Urinary bladder (tissue), 4 donors: ENCODE measurements around the gene LTV1. TPM values are rescaled to one million over a fixed set of nuclear protein-coding genes. Genes with fewer than 3 reads are reported as not detected.
"Not testable (repeated sequence)": the region's sequence is repeated elsewhere in the genome, so short reads cannot be mapped to it uniquely, and the experiment has no call there.

Experiments used
- DNase-seq: peaks from one replicate; pipeline ENCODE4 v3.0.0-alpha.2; 2015; ENCODE audit errors: extremely low spot score
- H3K27ac ChIP-seq: one replicate; pipeline ENCODE4 v1.5.1; 2013; ENCODE audit warnings: low read depth, mild to moderate bottlenecking, moderate library complexity
- H3K36me3 ChIP-seq: one replicate; pipeline ENCODE4 v1.6.1; 2013; ENCODE audit warnings: mild to moderate bottlenecking, moderate library complexity; ENCODE audit not compliant: insufficient read depth
- H3K4me1 ChIP-seq: one replicate; pipeline ENCODE4 v1.6.1; 2013; ENCODE audit warnings: mild to moderate bottlenecking, moderate library complexity; ENCODE audit not compliant: insufficient read depth
- H3K4me3 ChIP-seq: one replicate; pipeline ENCODE4 v1.5.1; 2013; ENCODE audit warnings: low read depth, low read length
- WGBS: extraction: QIAGEN DNeasy Blood & Tissue Kit; methylation state at CpG from one replicate; pipeline ENCODE4 v1.1.7; 2013; 5-methylcytosine and 5-hydroxymethylcytosine counted together
- polyA plus RNA-seq: library from polyadenylated mRNA; stranded (reverse); fragments of 200-250 nt; gene quantifications from one replicate; pipeline ENCODE4 v1.2.3, GENCODE V29; 2013
- total RNA-seq: library from RNA; depleted of rRNA; stranded (reverse); fragments of >200 nt; gene quantifications from one replicate; pipeline ENCODE4 v1.2.3, GENCODE V29; 2014
- donor health status: healthy with polysubstance abuse.
- donor health status: healthy.

LTV1 gene
- total and polyA plus RNA-seq, 2 donors: 22.0 to 25.7 TPM

DNA sequence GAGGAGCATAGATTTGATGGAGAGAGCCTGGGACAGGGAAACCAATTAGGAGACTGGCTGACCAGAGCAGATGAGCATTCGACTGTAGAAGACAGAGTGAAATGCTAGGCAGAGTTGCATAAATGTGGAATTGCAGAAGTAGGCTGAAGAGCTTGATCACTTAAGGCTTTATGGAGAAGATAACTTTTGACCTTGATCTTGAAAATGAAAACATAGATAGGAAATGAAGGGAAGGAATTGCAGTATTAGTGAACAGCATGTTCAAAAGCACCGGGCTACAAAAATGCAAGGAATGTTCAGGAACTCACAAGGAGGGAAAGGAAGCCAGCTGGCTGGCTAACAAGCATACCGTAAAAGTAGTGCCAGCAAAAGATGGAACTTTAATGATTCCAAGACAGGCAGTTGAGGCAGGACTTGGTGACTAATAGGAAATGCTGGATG lies 20.5 kb upstream of the LTV1 start:
- DNase-seq: no peak
- Histone ChIP-seq H3K36me3 (no peaks in the 10 kb centered on the region), H3K27ac (no peak overlapping the region), H3K4me1 (no peaks in the 10 kb centered on the region), H3K4me3 (no peak overlapping the region)
- 34% methylated on average over 3 of the region's 3 CpGs for whole genome bisulfite sequencing

DNA sequence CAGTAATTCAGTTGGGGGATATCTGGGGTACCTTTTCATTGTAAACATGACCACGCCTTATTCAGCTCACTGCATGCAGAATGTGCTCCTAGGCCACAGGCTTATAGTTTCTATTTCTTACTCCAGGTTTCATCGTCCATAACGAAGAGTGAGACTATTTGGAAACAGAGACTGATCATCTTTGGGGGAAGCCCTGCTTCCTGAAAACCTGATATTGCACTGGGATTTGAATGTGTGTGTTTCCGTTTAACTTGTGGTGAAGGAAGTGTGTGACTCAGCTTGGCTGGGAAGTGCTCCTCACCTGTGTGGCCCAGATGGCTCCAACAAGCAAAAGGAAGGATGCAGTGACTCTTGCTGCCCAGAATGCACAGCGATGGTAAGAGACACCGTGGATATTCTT lies 19.6 kb upstream of the LTV1 start:
- peaks cover 1% of the 10 kb centered on the region for H3K4me1 ChIP-seq
- H3K27ac ChIP-seq: no peak overlapping the region
- no peak overlapping the region for H3K4me3 ChIP-seq
- no peaks in the 10 kb centered on the region for H3K36me3 ChIP-seq
- WGBS: 87% methylated on average over 6 of the region's 6 CpGs
- DNase-seq: no peak

DNA sequence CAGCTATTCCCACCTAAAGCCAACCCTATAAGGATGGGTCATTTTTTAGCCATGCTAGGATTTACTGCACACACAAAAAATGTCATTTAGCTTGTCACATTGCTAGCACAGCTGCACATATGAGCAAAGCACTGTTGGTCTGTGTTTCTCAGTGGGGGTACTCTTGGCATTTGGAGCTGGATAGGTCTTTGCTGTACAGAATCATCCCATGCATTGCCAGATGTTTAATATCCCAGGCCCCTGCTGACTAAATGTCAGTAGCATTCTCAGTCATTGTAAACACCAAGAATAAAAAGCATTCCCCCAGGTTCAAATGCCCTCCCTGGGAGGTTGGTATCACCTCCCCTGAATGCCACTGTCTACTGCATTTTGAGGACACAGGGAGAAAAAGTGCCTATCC lies 14.6 kb upstream of the LTV1 start:
- Histone ChIP-seq H3K27ac (no peak overlapping the region), H3K4me1 (peaks cover 1% of the 10 kb centered on the region), H3K36me3 (no peaks in the 10 kb centered on the region), H3K4me3 (no peak overlapping the region)
- no peak for DNase-seq

DNA sequence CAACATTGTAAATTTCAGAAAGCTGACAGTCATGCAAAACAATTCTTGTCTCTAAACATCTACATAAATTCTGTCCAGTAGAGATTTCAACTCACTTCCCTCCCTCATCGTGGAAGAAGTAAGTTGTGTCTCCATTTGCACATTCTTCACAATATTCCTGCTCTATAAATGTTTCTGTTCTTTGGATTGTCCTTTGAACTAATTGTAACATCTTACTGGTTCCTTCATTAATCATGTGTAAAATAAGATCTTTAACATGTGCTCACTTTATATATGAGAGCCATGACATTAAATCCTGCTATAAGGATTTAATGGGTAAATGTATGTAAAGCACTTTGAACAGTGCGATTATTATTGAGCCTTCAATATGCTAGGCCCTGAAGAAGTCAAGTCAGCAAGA lies 7.0 kb upstream of the LTV1 start:
- H3K27ac ChIP-seq: no peak overlapping the region
- no peak overlapping the region for H3K4me3 ChIP-seq
- no peak for DNase-seq
- no peaks in the 10 kb centered on the region for H3K4me1 ChIP-seq
- no peaks in the 10 kb centered on the region for H3K36me3 ChIP-seq
- 64% methylated on average over 2 of the region's 2 CpGs for WGBS

DNA sequence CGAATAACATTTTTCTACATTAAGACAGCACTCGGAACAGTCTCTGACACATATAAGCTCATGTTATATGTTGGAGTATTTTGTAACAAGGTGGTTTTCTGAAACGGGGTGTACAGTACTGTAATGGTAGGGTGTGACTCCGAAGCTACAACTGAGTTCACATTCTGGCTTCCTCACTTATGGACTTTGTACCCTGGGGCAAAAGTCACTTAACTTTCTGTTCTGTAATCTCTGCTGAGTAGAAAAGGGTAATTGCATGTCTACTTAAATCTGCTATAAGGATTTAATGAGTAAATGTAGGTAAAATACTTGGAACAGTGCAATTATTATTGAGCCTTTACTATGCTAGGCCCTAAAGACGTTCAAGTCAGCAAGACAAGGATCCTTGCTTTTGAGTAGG lies 4.7 kb upstream of the LTV1 start:
- WGBS: 88% methylated on average over 5 of the region's 5 CpGs
- Histone ChIP-seq H3K4me1 (peaks cover 2% of the 10 kb centered on the region), H3K27ac (no peak overlapping the region), H3K36me3 (no peaks in the 10 kb centered on the region), H3K4me3 (no peak overlapping the region)
- no peak for DNase-seq

DNA sequence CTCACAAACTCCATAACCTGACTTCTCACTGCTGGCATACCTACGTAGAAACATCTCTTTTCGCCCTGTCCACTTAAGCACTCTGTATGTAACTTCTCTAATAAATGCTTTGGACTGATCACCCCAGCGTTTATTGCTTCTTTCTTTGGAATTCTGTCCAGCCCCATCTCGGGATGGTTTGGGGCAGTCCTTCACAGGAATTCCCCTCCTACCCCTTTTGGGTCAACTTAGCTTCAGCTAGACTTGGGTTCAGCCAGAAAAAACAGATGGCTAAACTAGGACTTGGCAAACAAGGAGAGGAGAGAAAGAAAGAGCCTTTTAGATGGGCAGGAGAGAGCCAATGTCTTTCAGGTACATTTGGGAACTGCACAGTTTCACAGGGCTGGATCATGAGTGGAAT lies 3.9 kb upstream of the LTV1 start:
- Histone ChIP-seq H3K27ac (no peak overlapping the region), H3K4me3 (no peak overlapping the region), H3K4me1 (peaks cover 2% of the 10 kb centered on the region), H3K36me3 (no peaks in the 10 kb centered on the region)
- WGBS: 59% methylated on average over 4 of the region's 4 CpGs
- no peak for DNase-seq

DNA sequence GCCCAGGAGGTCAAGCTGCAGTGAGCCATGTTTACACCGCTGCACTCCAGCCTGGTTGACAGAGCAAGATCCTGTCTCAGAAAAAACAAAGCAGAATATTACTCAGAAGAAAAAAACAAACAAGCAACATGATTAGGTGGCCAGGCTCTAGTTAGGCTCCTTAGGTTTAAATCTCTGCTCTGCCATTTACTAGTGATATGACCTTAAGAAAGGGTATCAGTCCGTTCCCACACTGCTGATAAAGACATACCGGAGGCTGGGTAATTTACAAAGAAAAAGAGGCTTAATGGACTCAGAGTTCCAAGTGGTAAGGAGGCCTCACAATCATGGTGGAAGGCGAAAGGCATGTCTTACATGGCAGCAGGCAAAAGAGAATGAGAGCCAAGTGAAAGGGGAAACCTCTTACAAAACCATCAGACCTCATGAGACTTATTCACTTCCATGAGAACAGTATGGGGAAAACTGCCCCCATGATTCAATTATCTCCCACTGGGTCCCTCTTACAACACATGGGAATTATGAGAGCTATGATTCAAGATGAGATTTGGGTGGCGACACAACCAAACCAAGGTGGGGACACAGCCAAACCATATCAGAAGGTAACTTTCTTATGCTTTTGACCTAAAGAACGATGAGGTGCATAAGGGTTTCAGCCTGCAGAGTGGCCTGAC lies 2.4 kb upstream of the LTV1 start:
- WGBS: 97% methylated on average over 6 of the region's 6 CpGs
- no peak overlapping the region for H3K27ac ChIP-seq

DNA sequence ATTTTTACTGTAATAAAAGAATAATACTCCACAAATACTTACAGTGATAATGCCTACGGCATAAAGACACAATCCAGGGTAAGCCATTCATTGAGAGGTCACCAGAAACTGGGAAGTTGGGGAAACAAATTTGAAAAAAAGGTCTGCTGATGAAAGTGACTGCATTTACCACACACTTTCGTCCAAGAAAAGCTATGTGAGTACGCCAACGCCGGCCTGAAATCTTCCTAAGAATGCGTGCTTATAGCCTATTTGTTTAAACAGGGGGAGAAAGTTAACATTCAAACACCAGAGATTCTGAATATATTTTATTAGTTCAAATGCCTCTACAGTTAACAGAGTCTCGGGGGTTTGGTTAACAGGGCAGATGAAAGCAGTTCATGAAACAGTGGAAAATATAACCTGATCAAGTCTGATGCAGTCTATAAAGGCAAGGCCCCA lies 657 bp upstream of the LTV1 start:
- Histone ChIP-seq H3K27ac (peak overlapping the region; percentile 90), H3K4me3 (peak overlapping the region; percentile 78), H3K4me1 (peaks cover 2% of the 10 kb centered on the region), H3K36me3 (peaks cover 3% of the 10 kb centered on the region)
- 11% methylated on average over 7 of the region's 7 CpGs for WGBS
- peak; percentile 81 for DNase-seq

More for the DNA sequence above, 2.4 kb upstream of the LTV1 start:
- no peak overlapping the region for H3K4me3 ChIP-seq
- H3K4me1 ChIP-seq: peaks cover 2% of the 10 kb centered on the region
- no peak for DNase-seq
- H3K36me3 ChIP-seq: no peaks in the 10 kb centered on the region

DNA sequence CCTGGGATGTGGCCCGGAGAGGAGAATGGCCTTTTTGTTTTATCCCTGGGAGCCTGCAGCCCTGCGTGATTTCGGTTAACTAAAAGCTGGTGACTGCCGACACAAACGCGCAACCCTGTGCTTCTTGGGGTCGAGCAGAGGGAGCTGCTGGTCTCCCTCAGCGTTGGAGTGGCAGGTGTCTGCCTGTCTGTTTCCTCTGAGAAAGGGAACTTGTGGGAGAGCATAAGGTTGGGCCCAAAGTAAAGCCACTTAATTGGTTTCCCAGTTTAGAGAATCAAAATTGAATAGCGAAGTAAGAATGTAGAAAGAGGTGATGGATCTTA lies 500 bp downstream of the LTV1 start:
- DNase-seq: no peak
- peak overlapping the region; percentile 49 for H3K27ac ChIP-seq
- WGBS: under 1% methylated on average over 9 of the region's 9 CpGs
- H3K4me3 ChIP-seq: peak overlapping the region; percentile 78
- peaks cover 6% of the 10 kb centered on the region for H3K36me3 ChIP-seq
- peaks cover 2% of the 10 kb centered on the region for H3K4me1 ChIP-seq

DNA sequence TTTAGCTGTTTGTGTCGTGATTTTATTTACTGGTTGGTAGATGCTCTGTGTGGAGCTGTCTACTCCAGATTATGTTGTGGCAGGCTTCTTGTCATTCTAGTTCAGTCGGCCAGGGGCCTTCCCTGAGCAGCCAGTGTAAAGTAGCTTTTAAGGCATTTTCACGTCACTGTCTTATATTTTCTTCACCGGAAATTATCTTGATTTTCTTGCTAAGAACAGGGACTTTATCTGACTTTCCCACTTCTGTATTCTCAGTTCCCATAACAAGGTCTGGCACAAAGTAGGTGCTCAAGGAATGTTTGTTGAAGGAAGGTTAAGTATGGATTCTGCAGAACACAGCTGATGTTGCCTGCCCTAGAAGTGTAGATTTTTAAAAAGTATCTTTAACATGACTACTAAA lies 868 bp downstream of the LTV1 start:
- WGBS: 17% methylated on average over 4 of the region's 4 CpGs
- no peak for DNase-seq
- H3K4me1 ChIP-seq: peaks cover 2% of the 10 kb centered on the region

DNA sequence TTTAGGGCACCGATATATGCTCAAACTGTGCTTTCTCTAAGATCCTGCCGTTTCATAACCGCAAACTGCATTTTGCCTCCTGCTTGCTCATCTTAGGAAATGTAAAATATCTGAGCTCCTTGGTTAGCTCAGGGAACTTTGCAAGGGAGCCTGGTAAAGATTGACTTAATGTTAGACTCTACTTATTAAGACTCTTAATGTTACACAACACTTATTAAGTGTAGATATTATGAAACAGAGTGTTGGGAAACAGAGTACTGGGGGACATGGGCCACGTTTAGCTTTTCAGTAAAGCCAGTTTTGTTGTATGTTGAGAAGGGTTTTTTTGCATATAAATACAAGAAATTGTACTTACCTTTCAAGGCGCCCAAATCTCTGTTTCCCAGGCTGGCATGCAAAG lies 1.9 kb downstream of the LTV1 start:
- Histone ChIP-seq H3K4me1 (peaks cover 2% of the 10 kb centered on the region), H3K27ac (no peak overlapping the region), H3K36me3 (peaks cover 9% of the 10 kb centered on the region), H3K4me3 (no peak overlapping the region)
- DNase-seq: no peak
- 93% methylated on average over 5 of the region's 5 CpGs for WGBS

More for the DNA sequence above, 868 bp downstream of the LTV1 start:
- Histone ChIP-seq H3K27ac (no peak overlapping the region), H3K4me3 (peak overlapping the region; percentile 78), H3K36me3 (peaks cover 6% of the 10 kb centered on the region)

DNA sequence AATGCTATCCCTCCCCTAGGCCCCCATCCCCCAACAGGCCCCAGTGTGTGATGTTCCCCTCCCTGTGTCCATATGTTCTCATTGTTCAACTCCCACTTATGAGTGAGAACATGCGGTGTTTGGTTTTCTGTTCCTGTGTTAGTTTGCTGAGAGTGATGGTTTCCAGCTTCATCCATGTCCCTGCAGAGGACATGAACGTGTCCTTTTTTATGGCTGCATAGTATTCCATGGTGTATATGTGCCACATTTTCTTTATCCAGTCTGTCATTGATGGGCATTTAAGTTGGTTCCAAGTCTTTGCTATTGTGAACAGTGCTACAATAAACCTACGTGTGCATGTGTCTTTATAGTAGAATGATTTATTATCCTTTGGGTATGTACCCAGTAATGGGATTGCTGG lies 8.6 kb downstream of the LTV1 start:
- not testable (repeated sequence) for H3K27ac ChIP-seq, H3K36me3 ChIP-seq, H3K4me1 ChIP-seq, H3K4me3 ChIP-seq, DNase-seq
- WGBS: 97% methylated on average over 3 of the region's 3 CpGs

DNA sequence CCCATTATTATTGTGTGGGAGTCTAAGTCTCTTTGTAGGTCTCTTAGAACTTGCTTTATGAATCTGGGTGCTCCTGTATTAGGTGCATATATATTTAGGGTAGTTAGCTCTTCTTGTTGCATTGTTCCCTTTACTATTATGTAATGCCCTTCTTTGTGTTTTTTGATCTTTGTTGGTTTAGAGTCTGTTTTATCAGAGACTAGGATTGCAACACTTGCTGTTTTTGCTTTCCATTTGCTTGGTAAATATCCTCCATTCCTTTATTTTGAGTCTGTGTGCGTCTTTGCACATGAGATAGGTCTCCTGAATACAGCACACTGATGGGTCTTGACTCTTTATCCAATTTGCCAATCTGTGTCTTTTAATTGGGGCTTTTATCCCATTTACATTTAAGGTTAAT lies 11.9 kb downstream of the LTV1 start:
- H3K4me1 ChIP-seq, H3K36me3 ChIP-seq, H3K4me3 ChIP-seq, DNase-seq, H3K27ac ChIP-seq: not testable (repeated sequence)
- 97% methylated on average over 1 of the region's 1 CpG for WGBS

DNA sequence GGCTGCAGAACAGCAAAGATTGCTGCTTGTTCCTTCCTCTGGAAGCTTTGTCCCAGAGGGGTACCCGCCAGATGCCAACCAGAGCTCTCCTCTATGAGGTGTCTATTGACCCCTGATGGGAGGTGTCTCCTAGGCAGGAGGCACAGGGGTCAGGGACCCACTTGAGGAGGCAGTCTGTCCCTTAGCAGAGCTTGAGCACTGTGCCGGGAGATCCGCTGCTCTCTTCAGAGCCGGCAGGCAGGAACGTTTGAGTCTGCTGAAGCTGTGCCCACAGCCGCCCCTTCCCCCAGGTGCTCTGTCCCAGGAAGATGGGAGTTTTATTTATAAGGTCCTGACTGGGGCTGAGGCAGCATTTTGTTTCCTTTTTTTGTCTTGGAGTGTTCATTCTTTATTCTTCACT lies 13.6 kb downstream of the LTV1 start:
- not testable (repeated sequence) for H3K27ac ChIP-seq, H3K4me1 ChIP-seq, DNase-seq, H3K36me3 ChIP-seq, H3K4me3 ChIP-seq
- WGBS: 98% methylated on average over 6 of the region's 6 CpGs

DNA sequence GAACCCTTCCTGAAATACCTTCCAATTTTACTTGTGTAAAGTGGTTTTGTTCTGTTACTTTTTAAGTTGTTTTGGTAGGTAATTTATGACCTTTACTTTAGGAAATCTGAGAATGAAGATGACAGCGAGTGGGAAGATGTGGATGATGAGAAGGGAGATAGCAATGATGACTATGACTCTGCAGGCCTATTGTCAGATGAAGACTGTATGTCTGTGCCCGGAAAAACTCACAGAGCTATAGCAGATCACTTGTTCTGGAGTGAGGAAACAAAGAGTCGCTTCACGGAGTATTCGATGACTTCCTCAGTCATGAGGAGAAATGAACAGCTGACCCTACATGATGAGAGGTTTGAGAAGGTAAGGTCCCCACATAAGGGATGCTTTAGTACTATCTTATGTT lies 14.5 kb downstream of the LTV1 start:
- peaks cover 7% of the 10 kb centered on the region for H3K36me3 ChIP-seq
- WGBS: 99% methylated on average over 5 of the region's 5 CpGs
- no peak overlapping the region for H3K27ac ChIP-seq

More for the DNA sequence above, 14.5 kb downstream of the LTV1 start:
- DNase-seq: no peak
- Histone ChIP-seq H3K4me3 (no peak overlapping the region), H3K4me1 (no peaks in the 10 kb centered on the region)
